Naive thymus-derived CD8-positive, alpha-beta T cell (primary cell): ENCODE measurements around the gene ARNT2. TPM values are rescaled to one million over a fixed set of nuclear protein-coding genes. Genes with fewer than 3 reads are reported as not detected.

Experiments used
- ATAC-seq, 2 donors: fragments of 150-1000 bp; cut with Tn5 transposase in 1 of 2; sonication (Bioruptor Pico), chemical (Tn5 transposase) in 1 of 2; 1 replicate in 1 of 2; 2 replicates in 1 of 2; pipeline ENCODE4 v1.10.0; 2021; ENCODE audit warnings: mild to moderate bottlenecking in 2 of 2, moderate library complexity in 2 of 2
- POLR2A ChIA-PET: fragments of 350-600 bp; sonication (Branson Sonifier 250); formaldehyde crosslinking; loops from one replicate; lab custom pipeline; 2021; ENCODE audit warnings: antibody characterized with exemption; lab: Charles Lee
- DNase-seq, 10 donors: peaks; one replicate each; pipeline versions ENCODE4 v3.0.0 to v3.0.0-alpha.2; 2020 to 2022
- H3K27ac Mint-ChIP-seq, 10 donors: one replicate each; pipeline ENCODE4 v1.8.0; 2020 to 2022; ENCODE audit warnings: mild to moderate bottlenecking in 10 of 10, mixed read lengths in 10 of 10, moderate library complexity in 4 of 10, inconsistent platforms in 1 of 10
- H3K27me3 Mint-ChIP-seq, 5 donors: one replicate each; pipeline ENCODE4 v1.8.0; 2021 to 2022; ENCODE audit warnings: mixed read lengths in 5 of 5
- H3K36me3 Mint-ChIP-seq, 3 donors: one replicate each; pipeline ENCODE4 v1.8.0; 2020 to 2022; ENCODE audit warnings: mixed read lengths in 3 of 3, mild to moderate bottlenecking in 2 of 3, inconsistent platforms in 1 of 3
- H3K4me1 Mint-ChIP-seq, 4 donors: one replicate each; pipeline ENCODE4 v1.8.0; 2021 to 2022; ENCODE audit warnings: mixed read lengths in 4 of 4
- H3K4me3 Mint-ChIP-seq, 10 donors: one replicate each; pipeline ENCODE4 v1.8.0; 2020 to 2022; ENCODE audit warnings: mild to moderate bottlenecking in 10 of 10, mixed read lengths in 10 of 10, moderate library complexity in 6 of 10, inconsistent platforms in 1 of 10
- H3K9me3 Mint-ChIP-seq, 9 donors: one replicate each; pipeline ENCODE4 v1.8.0; 2020 to 2022; ENCODE audit warnings: mixed read lengths in 9 of 9, mild to moderate bottlenecking in 3 of 9, inconsistent platforms in 1 of 9, moderate library complexity in 1 of 9
- polyA plus RNA-seq, 3 donors: library from polyadenylated mRNA; unstranded; fragments of 300-500 nt; fragmentation: Illumina TruSeq; gene quantifications; one replicate each; pipeline ENCODE4 v1.2.3, GENCODE V29; 2021
- total RNA-seq, 8 experiments: library from RNA in 2 of 8; stranded (reverse) in 2 of 8; gene quantifications; one replicate each; pipeline ENCODE4 v1.2.3 and lab custom pipeline; 2021 to 2026

The ARNT2 gene
- total and polyA plus RNA-seq, 5 experiments from 2014 or later = not detected

GRCh38 chr15:80527406-80527805 lies 123.2 kb downstream of the ARNT2 start:
- no peaks in the 10 kb centered on the region for H3K9me3 Mint-ChIP-seq
- DNase-seq = no peak
- H3K27me3 Mint-ChIP-seq = peaks cover 6 to 54% (median 21%) of the 10 kb centered on the region in 5 donors
- ATAC-seq = no peak
- no peak overlapping the region for H3K27ac Mint-ChIP-seq
- no peak overlapping the region for H3K4me3 Mint-ChIP-seq
- H3K36me3 Mint-ChIP-seq = no peaks in the 10 kb centered on the region
- POLR2A ChIA-PET = no interaction called here
- no peaks in the 10 kb centered on the region for H3K4me1 Mint-ChIP-seq

- DNase-seq = no peak
- no peak for ATAC-seq
- Mint-ChIP-seq H3K27me3 (peaks cover 9 to 55% (median 25%) of the 10 kb centered on the region in 5 donors), H3K4me1 (peaks cover 0 to 2% (median 0%) of the 10 kb centered on the region in 4 donors), H3K27ac (no peak overlapping the region), H3K36me3 (no peaks in the 10 kb centered on the region), H3K9me3 (peaks cover 0 to 2% (median 0%) of the 10 kb centered on the region in 9 donors), H3K4me3 (no peak overlapping the region)
- POLR2A ChIA-PET = no interaction called here
These were observed 123.8 kb downstream of the ARNT2 start for GRCh38 chr15:80527961-80528360.

GRCh38 chr15:80530737-80531365 lies 126.7 kb downstream of the ARNT2 start:
- DNase-seq (no peak), ATAC-seq (no peak)
- POLR2A ChIA-PET = no interaction called here
- Mint-ChIP-seq H3K36me3 (peaks cover 0 to 10% (median 0%) of the 10 kb centered on the region in 3 donors), H3K4me1 (peaks cover 0 to 2% (median 0%) of the 10 kb centered on the region in 4 donors), H3K9me3 (peaks cover 0 to 13% (median 6%) of the 10 kb centered on the region in 9 donors), H3K27me3 (peaks cover 13 to 72% (median 27%) of the 10 kb centered on the region in 5 donors), H3K4me3 (no peak overlapping the region), H3K27ac (no peak overlapping the region)

GRCh38 chr15:80531388-80531787 lies 127.2 kb downstream of the ARNT2 start:
- no peak for DNase-seq
- Mint-ChIP-seq H3K27ac (no peak overlapping the region), H3K4me3 (no peak overlapping the region), H3K9me3 (peaks cover 0 to 15% (median 7%) of the 10 kb centered on the region in 9 donors), H3K36me3 (peaks cover 0 to 10% (median 0%) of the 10 kb centered on the region in 3 donors), H3K4me1 (peaks cover 0 to 2% (median 0%) of the 10 kb centered on the region in 4 donors), H3K27me3 (peaks cover 15 to 76% (median 30%) of the 10 kb centered on the region in 5 donors)
- no peak for ATAC-seq
- POLR2A ChIA-PET = no interaction called here

- DNase-seq (no peak), ATAC-seq (no peak)
- H3K36me3 Mint-ChIP-seq = peaks cover 0 to 11% (median 0%) of the 10 kb centered on the region in 3 donors
- H3K4me1 Mint-ChIP-seq = peaks cover 0 to 2% (median 0%) of the 10 kb centered on the region in 4 donors
- H3K27me3 Mint-ChIP-seq = peaks cover 15 to 74% (median 30%) of the 10 kb centered on the region in 5 donors
- no peak overlapping the region for H3K4me3 Mint-ChIP-seq
- POLR2A ChIA-PET = no interaction called here
- peaks cover 0 to 15% (median 7%) of the 10 kb centered on the region in 9 donors for H3K9me3 Mint-ChIP-seq
- no peak overlapping the region for H3K27ac Mint-ChIP-seq
These were observed 127.6 kb downstream of the ARNT2 start for GRCh38 chr15:80531796-80532195.

- H3K4me3 Mint-ChIP-seq = no peak overlapping the region
- no peak for ATAC-seq
- peaks cover 0 to 2% (median 0%) of the 10 kb centered on the region in 4 donors for H3K4me1 Mint-ChIP-seq
- no peak for DNase-seq
- POLR2A ChIA-PET = no interaction called here
- peaks cover 15 to 55% (median 30%) of the 10 kb centered on the region in 5 donors for H3K27me3 Mint-ChIP-seq
- H3K27ac Mint-ChIP-seq = no peak overlapping the region
- peaks cover 0 to 16% (median 0%) of the 10 kb centered on the region in 3 donors for H3K36me3 Mint-ChIP-seq
- H3K9me3 Mint-ChIP-seq = peaks cover 0 to 15% (median 7%) of the 10 kb centered on the region in 9 donors
These were observed 129.7 kb downstream of the ARNT2 start for GRCh38 chr15:80533790-80534333.

- POLR2A ChIA-PET = no interaction called here
- ATAC-seq (no peak), DNase-seq (no peak)
- peaks cover 11 to 45% (median 25%) of the 10 kb centered on the region in 5 donors for H3K27me3 Mint-ChIP-seq
- H3K4me1 Mint-ChIP-seq = peaks cover 0 to 2% (median 0%) of the 10 kb centered on the region in 4 donors
- H3K36me3 Mint-ChIP-seq = peaks cover 0 to 16% (median 0%) of the 10 kb centered on the region in 3 donors
- no peak overlapping the region for H3K4me3 Mint-ChIP-seq
- H3K27ac Mint-ChIP-seq = no peak overlapping the region
- H3K9me3 Mint-ChIP-seq = peaks cover 0 to 15% (median 8%) of the 10 kb centered on the region in 9 donors
These were observed 132.0 kb downstream of the ARNT2 start for GRCh38 chr15:80536231-80536630.

GRCh38 chr15:80536716-80537115 lies 132.5 kb downstream of the ARNT2 start:
- ATAC-seq = no peak
- POLR2A ChIA-PET = no interaction called here
- peaks cover 0 to 16% (median 0%) of the 10 kb centered on the region in 3 donors for H3K36me3 Mint-ChIP-seq
- H3K4me1 Mint-ChIP-seq = peaks cover 0 to 2% (median 0%) of the 10 kb centered on the region in 4 donors
- H3K27me3 Mint-ChIP-seq = peaks cover 11 to 41% (median 25%) of the 10 kb centered on the region in 5 donors
- DNase-seq = no peak
- no peak overlapping the region for H3K27ac Mint-ChIP-seq
- H3K9me3 Mint-ChIP-seq = peaks cover 0 to 15% (median 9%) of the 10 kb centered on the region in 9 donors
- H3K4me3 Mint-ChIP-seq = no peak overlapping the region

GRCh38 chr15:80545078-80545477 lies 140.9 kb downstream of the ARNT2 start:
- DNase-seq = no peak
- ATAC-seq = no peak
- Mint-ChIP-seq H3K4me3 (no peak overlapping the region), H3K27ac (no peak overlapping the region), H3K36me3 (peaks cover 0 to 9% (median 2%) of the 10 kb centered on the region in 3 donors), H3K27me3 (peaks cover 13 to 36% (median 23%) of the 10 kb centered on the region in 5 donors), H3K4me1 (no peaks in the 10 kb centered on the region), H3K9me3 (peaks cover 0 to 10% (median under 1%) of the 10 kb centered on the region in 9 donors)
- POLR2A ChIA-PET = no interaction called here

GRCh38 chr15:80547264-80547663 lies 143.1 kb downstream of the ARNT2 start:
- Mint-ChIP-seq H3K4me1 (no peaks in the 10 kb centered on the region), H3K36me3 (peaks cover 0 to 9% (median 2%) of the 10 kb centered on the region in 3 donors), H3K4me3 (no peak overlapping the region), H3K27me3 (peaks cover 18 to 46% (median 28%) of the 10 kb centered on the region in 5 donors), H3K27ac (no peak overlapping the region), H3K9me3 (peaks cover 0 to 7% (median 0%) of the 10 kb centered on the region in 9 donors)
- DNase-seq = no peak
- POLR2A ChIA-PET = no interaction called here
- no peak for ATAC-seq

- ATAC-seq (no peak), DNase-seq (no peak)
- H3K27ac Mint-ChIP-seq = no peak overlapping the region
- no peaks in the 10 kb centered on the region for H3K4me1 Mint-ChIP-seq
- POLR2A ChIA-PET = no interaction called here
- H3K4me3 Mint-ChIP-seq = no peak overlapping the region
- H3K36me3 Mint-ChIP-seq = peaks cover 0 to 6% (median 0%) of the 10 kb centered on the region in 3 donors
- H3K27me3 Mint-ChIP-seq = peaks cover 18 to 41% (median 24%) of the 10 kb centered on the region in 5 donors
- peaks cover 0 to 6% (median 0%) of the 10 kb centered on the region in 9 donors for H3K9me3 Mint-ChIP-seq
These were observed 145.0 kb downstream of the ARNT2 start for GRCh38 chr15:80549191-80549590.

- peaks cover 0 to under 1% (median 0%) of the 10 kb centered on the region in 9 donors for H3K9me3 Mint-ChIP-seq
- POLR2A ChIA-PET = no interaction called here
- no peaks in the 10 kb centered on the region for H3K4me1 Mint-ChIP-seq
- DNase-seq (no peak), ATAC-seq (no peak)
- H3K27ac Mint-ChIP-seq = no peak overlapping the region
- peaks cover 14 to 36% (median 20%) of the 10 kb centered on the region in 5 donors for H3K27me3 Mint-ChIP-seq
- peaks cover 0 to under 1% (median 0%) of the 10 kb centered on the region in 3 donors for H3K36me3 Mint-ChIP-seq
- no peak overlapping the region for H3K4me3 Mint-ChIP-seq
These were observed 145.5 kb downstream of the ARNT2 start for GRCh38 chr15:80549654-80550053.
